Neutrophil (primary cell): ENCODE measurements around the gene MYO1F.
A peak's percentile ranks its signal among the peaks of the same experiment; 100 is the strongest.

ENCODE experiments used
- H3K27ac ChIP-seq: fragments of 200-600 bp; sonication (generic); 2 replicates; pipeline ENCODE4 v1.5.1; 2016; ENCODE audit warnings: mild to moderate bottlenecking, moderate library complexity
- H3K27me3 ChIP-seq: fragments of 200-600 bp; sonication (generic); 2 replicates; pipeline ENCODE4 v1.6.0; 2016; ENCODE audit warnings: mild to moderate bottlenecking
- H3K36me3 ChIP-seq: fragments of 200-600 bp; sonication (generic); 2 replicates; pipeline ENCODE4 v1.5.1; 2017
- H3K4me1 ChIP-seq, 2 experiments: fragments of 200-600 bp in 1 of 2; sonication (generic) in 1 of 2; 1 replicate in 1 of 2; 2 replicates in 1 of 2; pipeline versions ENCODE4 v1.5.1 to v1.6.1; 2013 to 2016; ENCODE audit warnings: low read depth in 1 of 2, low read length in 1 of 2, mild to moderate bottlenecking in 1 of 2, moderate library complexity in 1 of 2; ENCODE audit not compliant: control insufficient read depth in 1 of 2, insufficient read depth in 1 of 2
- H3K4me3 ChIP-seq, 2 experiments: fragments of 200-600 bp in 1 of 2; sonication (generic) in 1 of 2; 1 replicate in 1 of 2; 2 replicates in 1 of 2; pipeline ENCODE4 v1.5.1; 2013 to 2016; ENCODE audit warnings: low read depth in 1 of 2, low read length in 1 of 2, mild to moderate bottlenecking in 1 of 2, moderate library complexity in 1 of 2
- H3K9me3 ChIP-seq: fragments of 200-600 bp; sonication (generic); 2 replicates; pipeline ENCODE4 v1.5.1; 2016
- TF ChIP-seq, protein P1 (sequence below): fragments of 200-600 bp; sonication (generic); IDR thresholded peaks from 2 replicates; pipeline ENCODE4 v1.5.1; 2016; ENCODE audit warnings: antibody characterized with exemption

Gene MYO1F

DNA sequence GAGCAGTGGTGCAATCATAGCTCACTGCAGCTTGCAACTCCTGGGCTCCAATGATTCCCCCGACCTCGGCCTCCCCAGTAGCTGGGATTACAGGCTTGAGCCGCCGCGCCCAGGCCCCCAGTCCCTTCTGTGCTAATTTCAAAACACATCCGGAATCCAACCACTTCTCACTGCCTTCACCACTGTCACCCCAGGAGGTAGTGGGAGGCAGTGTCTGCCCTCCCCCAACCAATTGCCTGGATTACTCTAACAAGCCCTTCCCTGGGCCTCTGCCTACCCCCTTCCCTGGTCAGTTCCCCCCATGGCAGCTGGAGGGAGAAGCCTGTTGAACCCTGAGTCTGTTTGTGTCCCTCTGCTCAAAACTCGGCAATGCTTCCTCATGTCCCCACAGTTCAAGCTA is 77.1 kb downstream of the MYO1F start:
- Histone ChIP-seq H3K27me3 (no peaks in the 10 kb centered on the region), H3K36me3 (peaks cover 42% of the 10 kb centered on the region), H3K4me3 (peak overlapping the region; percentile 59 to 76), H3K4me1 (peaks cover 96 to 97% of the 10 kb centered on the region in 2 experiments), H3K27ac (peak overlapping the region; percentile 98), H3K9me3 (no peaks in the 10 kb centered on the region)
- TF ChIP-seq, protein P1, sequence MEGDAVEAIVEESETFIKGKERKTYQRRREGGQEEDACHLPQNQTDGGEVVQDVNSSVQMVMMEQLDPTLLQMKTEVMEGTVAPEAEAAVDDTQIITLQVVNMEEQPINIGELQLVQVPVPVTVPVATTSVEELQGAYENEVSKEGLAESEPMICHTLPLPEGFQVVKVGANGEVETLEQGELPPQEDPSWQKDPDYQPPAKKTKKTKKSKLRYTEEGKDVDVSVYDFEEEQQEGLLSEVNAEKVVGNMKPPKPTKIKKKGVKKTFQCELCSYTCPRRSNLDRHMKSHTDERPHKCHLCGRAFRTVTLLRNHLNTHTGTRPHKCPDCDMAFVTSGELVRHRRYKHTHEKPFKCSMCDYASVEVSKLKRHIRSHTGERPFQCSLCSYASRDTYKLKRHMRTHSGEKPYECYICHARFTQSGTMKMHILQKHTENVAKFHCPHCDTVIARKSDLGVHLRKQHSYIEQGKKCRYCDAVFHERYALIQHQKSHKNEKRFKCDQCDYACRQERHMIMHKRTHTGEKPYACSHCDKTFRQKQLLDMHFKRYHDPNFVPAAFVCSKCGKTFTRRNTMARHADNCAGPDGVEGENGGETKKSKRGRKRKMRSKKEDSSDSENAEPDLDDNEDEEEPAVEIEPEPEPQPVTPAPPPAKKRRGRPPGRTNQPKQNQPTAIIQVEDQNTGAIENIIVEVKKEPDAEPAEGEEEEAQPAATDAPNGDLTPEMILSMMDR = peak; percentile 22

DNA sequence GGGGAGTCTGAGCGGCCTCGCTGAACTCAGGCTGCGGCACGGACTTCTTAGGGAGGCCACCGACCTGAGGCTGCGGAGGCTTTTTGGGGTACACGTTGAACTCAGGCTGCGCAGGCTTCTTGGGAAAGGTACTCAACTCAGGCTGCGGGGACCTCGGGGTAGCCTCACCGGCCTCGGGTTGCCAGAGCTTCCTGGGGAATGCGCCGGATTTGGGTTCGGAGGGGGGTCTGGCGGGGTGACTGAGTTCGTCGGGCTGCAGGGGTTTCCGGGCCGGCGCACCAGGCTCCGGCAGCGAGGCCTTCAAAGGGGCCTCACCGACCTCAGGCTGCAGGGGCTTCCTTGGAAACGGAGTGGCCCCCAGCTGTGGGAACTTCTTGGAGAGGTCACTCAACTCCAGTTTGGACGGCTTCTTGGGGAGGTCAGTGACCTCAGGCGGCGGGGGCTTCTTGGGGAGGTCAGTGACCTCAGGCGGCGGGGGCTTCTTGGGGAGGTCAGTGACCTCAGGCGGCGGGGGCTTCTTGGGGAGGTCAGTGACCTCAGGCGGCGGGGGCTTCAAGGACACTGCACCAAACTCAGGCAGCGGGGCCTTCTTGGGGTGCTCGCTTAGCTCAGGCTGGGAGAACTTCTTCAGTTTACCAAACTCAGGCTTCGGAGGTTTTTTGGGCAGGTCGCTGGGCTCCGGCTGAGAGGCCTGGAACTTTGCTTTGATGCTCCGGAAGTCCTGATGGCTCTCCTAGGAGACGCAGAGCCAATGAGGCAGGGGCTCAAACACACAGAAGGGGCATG is 78.0 kb downstream of the MYO1F start:
- TF ChIP-seq, protein P1 = no peak
- no peaks in the 10 kb centered on the region for H3K9me3 ChIP-seq

DNA sequence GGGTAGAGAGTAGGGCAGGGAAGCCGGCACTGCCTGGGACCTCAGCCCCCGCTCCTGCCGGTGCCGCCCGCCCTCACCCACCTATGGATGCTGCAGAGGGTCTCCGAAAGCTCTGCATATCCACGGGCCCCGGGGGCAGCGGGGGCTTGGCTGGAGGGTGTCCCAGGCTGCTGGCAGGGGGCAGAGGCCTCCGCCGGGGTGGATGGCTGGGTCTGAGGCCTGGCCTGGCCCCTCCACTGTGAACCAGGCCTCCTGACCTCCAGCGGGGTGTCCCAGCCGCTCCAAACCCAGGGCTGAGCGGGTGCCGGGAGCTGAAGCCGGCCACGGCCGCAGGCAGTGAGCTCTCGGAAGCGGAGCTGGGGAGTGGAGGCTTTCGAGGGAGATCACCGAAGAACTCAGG is 78.9 kb downstream of the MYO1F start:
- peaks cover 95 to 96% of the 10 kb centered on the region in 2 experiments for H3K4me1 ChIP-seq
- H3K27me3 ChIP-seq = no peaks in the 10 kb centered on the region
- H3K4me3 ChIP-seq = peak overlapping the region; percentile 59 to 76
- H3K36me3 ChIP-seq = peaks cover 47% of the 10 kb centered on the region
- no peaks in the 10 kb centered on the region for H3K9me3 ChIP-seq
- TF ChIP-seq, protein P1 = no peak
- H3K27ac ChIP-seq = peak overlapping the region; percentile 98

More for the DNA sequence above, 78.0 kb downstream of the MYO1F start:
- Histone ChIP-seq H3K36me3 (peaks cover 45% of the 10 kb centered on the region), H3K4me3 (peak overlapping the region; percentile 59 to 76), H3K27me3 (no peaks in the 10 kb centered on the region), H3K4me1 (peaks cover 95 to 96% of the 10 kb centered on the region in 2 experiments), H3K27ac (peak overlapping the region; percentile 98)

DNA sequence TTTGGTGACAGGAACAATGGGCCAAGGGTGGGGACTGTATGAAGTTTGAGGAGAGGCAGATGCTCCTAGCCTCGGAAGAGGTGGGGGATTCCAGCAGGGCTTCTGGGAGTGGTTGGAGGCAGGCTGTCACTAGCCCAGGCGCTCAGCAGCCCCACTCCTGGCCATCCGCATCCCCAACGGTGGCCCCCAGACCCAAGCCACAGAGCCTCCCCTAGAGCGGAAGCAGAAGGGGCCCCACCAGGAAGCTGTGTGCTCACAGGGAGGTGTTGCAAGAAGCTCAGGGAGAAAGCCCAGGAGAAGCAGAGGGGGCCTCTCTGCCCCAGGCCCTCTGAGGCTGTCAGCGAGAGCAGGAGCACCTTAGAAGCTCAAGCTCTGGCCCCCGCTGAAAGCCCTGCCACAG is 83.1 kb downstream of the MYO1F start:
- H3K27me3 ChIP-seq = no peaks in the 10 kb centered on the region
- peaks cover 93 to 98% of the 10 kb centered on the region in 2 experiments for H3K4me1 ChIP-seq
- H3K36me3 ChIP-seq = peaks cover 84% of the 10 kb centered on the region
- TF ChIP-seq, protein P1 = no peak
- H3K4me3 ChIP-seq = peak overlapping the region; percentile 56 to 63
- H3K9me3 ChIP-seq = no peaks in the 10 kb centered on the region
- peak overlapping the region; percentile 98 for H3K27ac ChIP-seq

DNA sequence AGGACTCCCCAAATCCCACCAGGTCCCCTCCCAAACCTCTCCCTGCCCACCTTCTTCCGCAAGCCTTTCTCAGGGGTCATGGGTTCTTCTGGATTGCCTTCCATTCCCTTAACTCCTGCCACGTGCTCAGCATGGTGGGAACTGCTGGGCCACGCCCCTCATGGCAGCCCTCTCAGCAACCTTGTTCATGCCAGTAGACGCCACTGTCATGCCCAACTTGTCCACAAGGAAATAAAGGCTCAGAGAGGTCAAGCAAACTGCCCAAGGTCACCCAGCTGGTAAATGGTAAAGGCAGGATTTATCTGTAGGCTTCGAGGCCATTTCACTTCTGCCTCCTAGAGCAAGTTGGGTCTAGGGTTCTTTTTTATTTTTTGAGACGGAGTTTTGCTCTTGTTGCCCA is 85.7 kb downstream of the MYO1F start:
- Histone ChIP-seq H3K27ac (peak overlapping the region; percentile 98), H3K4me1 (peaks cover 95 to 98% of the 10 kb centered on the region in 2 experiments), H3K36me3 (peaks cover 67% of the 10 kb centered on the region), H3K27me3 (no peaks in the 10 kb centered on the region), H3K9me3 (no peaks in the 10 kb centered on the region), H3K4me3 (no peak overlapping the region)
- TF ChIP-seq, protein P1 = no peak
